MCF 10A (cell line): Measurements from ENCODE around the gene INAFM1. TPM values are rescaled to one million over a fixed set of nuclear protein-coding genes. Genes with fewer than 3 reads are reported as not detected.

Experiments
- BruUV-seq: library from RNA; stranded (reverse); fragments of 400-500 nt; replicated peaks from 2 replicates; lab custom pipeline; 2021; lab: Mats Ljungman, UMichigan
- CTCF ChIA-PET: fragments of 300-600 bp; sonication (Branson Sonifier 250); formaldehyde crosslinking; extraction: SDS; loops from one replicate; lab custom pipeline; 2021; ENCODE audit warnings: antibody characterized with exemption, inconsistent platforms; lab: Yijun Ruan, JAX
- POLR2A ChIA-PET: fragments of 300-600, 350-650 bp; sonication (Branson Sonifier 250); formaldehyde crosslinking; extraction: SDS; loops from one replicate; lab custom pipeline; 2020; ENCODE audit warnings: antibody characterized with exemption, inconsistent platforms; lab: Yijun Ruan, JAX
- DNase-seq: peaks from one replicate; pipeline ENCODE4 v3.0.0-alpha.2; 2018; ENCODE audit not compliant: unreplicated experiment
- H3K27ac Mint-ChIP-seq: one replicate; pipeline ENCODE4 v1.8.0; 2022; ENCODE audit warnings: mild to moderate bottlenecking, low read depth, mixed read lengths; ENCODE audit not compliant: unreplicated experiment
- H3K27me3 Mint-ChIP-seq: one replicate; pipeline ENCODE4 v1.8.0; 2022; ENCODE audit warnings: mixed read lengths; ENCODE audit not compliant: insufficient read depth, unreplicated experiment
- H3K36me3 Mint-ChIP-seq: one replicate; pipeline ENCODE4 v1.8.0; 2022; ENCODE audit warnings: mild to moderate bottlenecking, moderate library complexity, mixed read lengths; ENCODE audit not compliant: insufficient read depth, unreplicated experiment
- H3K4me1 Mint-ChIP-seq: one replicate; pipeline ENCODE4 v1.8.0; 2022; ENCODE audit warnings: mixed read lengths; ENCODE audit not compliant: insufficient read depth, unreplicated experiment
- H3K4me3 Mint-ChIP-seq: one replicate; pipeline ENCODE4 v1.8.0; 2022; ENCODE audit warnings: mild to moderate bottlenecking, moderate library complexity, mixed read lengths; ENCODE audit not compliant: unreplicated experiment
- H3K9me3 Mint-ChIP-seq: one replicate; pipeline ENCODE4 v1.8.0; 2022; ENCODE audit warnings: mixed read lengths; ENCODE audit not compliant: unreplicated experiment
- CTCF ChIP-seq: fragments of 200-600 bp; IDR thresholded peaks from one replicate; pipeline ENCODE4 v1.8.0; 2022; ENCODE audit warnings: antibody characterized with exemption, mild to moderate bottlenecking; ENCODE audit not compliant: unreplicated experiment
- intact Hi-C: fragments of 100-400 bp; cut with micrococcal nuclease; formaldehyde crosslinking; loops from 2 replicates; pipeline ENCODE4 v1.14.1; 2022
- total RNA-seq: library from RNA; stranded (reverse); gene quantifications from 2 replicates; pipeline ENCODE4 v1.2.3, GENCODE V29; 2022

Gene INAFM1
- total RNA-seq, 1 experiment from 2014 or later = 16.8 TPM

- ChIA-PET POLR2A (interaction anchor here (0.8 kb wide), 1 partner anchor 24 kb away, joined by 3 read pairs; the partner anchor contains the start of gene CCDC9), CTCF (interaction anchor here (1.0 kb wide), 1 partner anchor 9 kb away, joined by 3 read pairs; no protein-coding TSS in a partner anchor)
- H3K36me3 Mint-ChIP-seq = peaks cover 23% of the 10 kb centered on the region
- H3K27ac Mint-ChIP-seq = no peak overlapping the region
- H3K4me1 Mint-ChIP-seq = peaks cover 19% of the 10 kb centered on the region
- peak; percentile 48 for TF ChIP-seq CTCF
- no peaks in the 10 kb centered on the region for H3K27me3 Mint-ChIP-seq
- DNase-seq = peak; percentile 53
- BruUV-seq = no TSS peak
- H3K9me3 Mint-ChIP-seq = no peaks in the 10 kb centered on the region
- no peak overlapping the region for H3K4me3 Mint-ChIP-seq
- intact Hi-C loops = no loop called here
These were observed 5.6 kb downstream of the INAFM1 start for GRCh38 chr19:47280183-47280797.

- CTCF ChIA-PET = interaction anchor here (0.6 to 2.3 kb wide), 8 partner anchors 8 to 249 kb away, joined by 3 to 26 read pairs (median 5); no protein-coding TSS in a partner anchor
- POLR2A ChIA-PET = interaction anchor here (1.2 kb wide), 1 partner anchor 107 kb away, joined by 5 read pairs; no protein-coding TSS in a partner anchor
- no peak overlapping the region for H3K27ac Mint-ChIP-seq
- intact Hi-C loops = loop anchor here (1.0 to 2.0 kb wide), 2 partner anchors 107 to 144 kb away; no protein-coding TSS in a partner anchor
- no peak overlapping the region for H3K4me3 Mint-ChIP-seq
- no TSS peak for BruUV-seq
- TF ChIP-seq CTCF = no peak
- H3K9me3 Mint-ChIP-seq = no peaks in the 10 kb centered on the region
- no peaks in the 10 kb centered on the region for H3K27me3 Mint-ChIP-seq
- H3K36me3 Mint-ChIP-seq = peaks cover 3% of the 10 kb centered on the region
- peaks cover 14% of the 10 kb centered on the region for H3K4me1 Mint-ChIP-seq
- DNase-seq = no peak
These were observed 8.8 kb downstream of the INAFM1 start for GRCh38 chr19:47283405-47284059.

GRCh38 chr19:47284324-47284899, 9.7 kb downstream of the INAFM1 start:
- CTCF ChIA-PET = interaction anchor here (0.5 to 2.3 kb wide), 27 partner anchors 9 to 450 kb away, joined by 3 to 26 read pairs (median 4); partner anchors contain the start of gene DHX34
- no peak overlapping the region for H3K27ac Mint-ChIP-seq
- POLR2A ChIA-PET = interaction anchor here (1.0 to 1.2 kb wide), 2 partner anchors 65 to 107 kb away, joined by 4 to 5 read pairs; partner anchors contain the start of gene DHX34
- peak; percentile 68 for DNase-seq
- no peaks in the 10 kb centered on the region for H3K27me3 Mint-ChIP-seq
- TF ChIP-seq CTCF = peak; percentile 66
- H3K9me3 Mint-ChIP-seq = no peaks in the 10 kb centered on the region
- no peaks in the 10 kb centered on the region for H3K36me3 Mint-ChIP-seq
- no TSS peak for BruUV-seq
- H3K4me1 Mint-ChIP-seq = peaks cover 22% of the 10 kb centered on the region
- intact Hi-C loops = loop anchor here (1.0 to 2.0 kb wide), 2 partner anchors 106 to 143 kb away; no protein-coding TSS in a partner anchor
- no peak overlapping the region for H3K4me3 Mint-ChIP-seq
